Panc1 (cell line): ENCODE data around the gene MINDY4. TPM values are rescaled to one million over a fixed set of nuclear protein-coding genes. Genes with fewer than 3 reads are reported as not detected.

Experiments used
- ATAC-seq: fragments of 200-7000 bp; cut with Tn5 transposase; 2 replicates; pipeline ENCODE4 v1.9.1; 2020; ENCODE audit warnings: mild to moderate bottlenecking, moderate library complexity
- BruUV-seq: library from RNA; stranded (reverse); fragments of 400-500 nt; replicated peaks from 2 replicates; lab custom pipeline; 2021; lab: Mats Ljungman, UMichigan
- CTCF ChIA-PET: fragments of 300-600 bp; sonication (Branson Sonifier 250); formaldehyde crosslinking; loops from one replicate; lab custom pipeline; 2022; ENCODE audit warnings: antibody characterized with exemption; lab: Charles Lee
- POLR2A ChIA-PET: fragments of 300-600 bp; sonication (Branson Sonifier 250); formaldehyde crosslinking; loops from one replicate; lab custom pipeline; 2022; ENCODE audit warnings: antibody characterized with exemption; lab: Charles Lee
- DNase-seq: peaks from one replicate; pipeline ENCODE4 v3.0.0-alpha.2; 2010; ENCODE audit warnings: low read depth, low spot score
- H3K27ac ChIP-seq: 2 replicates; pipeline ENCODE4 v1.5.1; 2011; ENCODE audit warnings: mild to moderate bottlenecking, low read length, inconsistent platforms
- H3K27me3 ChIP-seq: fragments of 200-500 bp; sonication (Bioruptor generic); 2 replicates; pipeline ENCODE4 v1.6.0; 2014; ENCODE audit warnings: low read length, inconsistent platforms; ENCODE audit not compliant: control insufficient read depth, insufficient read depth
- H3K36me3 ChIP-seq: fragments of 200-500 bp; sonication (Bioruptor generic); 2 replicates; pipeline ENCODE4 v1.5.1; 2014; ENCODE audit warnings: inconsistent platforms, mild to moderate bottlenecking, low read length, moderate library complexity; ENCODE audit not compliant: control insufficient read depth, insufficient read depth
- H3K4me1 ChIP-seq: 2 replicates; pipeline ENCODE4 v1.5.1; 2011; ENCODE audit warnings: inconsistent platforms, mild to moderate bottlenecking, low read length, moderate library complexity; ENCODE audit not compliant: control insufficient read depth, insufficient read depth
- H3K4me3 ChIP-seq, 2 experiments: 2 replicates each; pipeline ENCODE4 v1.5.1; 2011 to 2012; ENCODE audit warnings: low read depth in 2 of 2, low read length in 2 of 2, mild to moderate bottlenecking in 2 of 2, inconsistent platforms in 1 of 2, moderate library complexity in 1 of 2
- H3K9me3 ChIP-seq: fragments of 200-500 bp; sonication (Bioruptor generic); 2 replicates; pipeline ENCODE4 v1.5.1; 2014; ENCODE audit warnings: low read depth, mild to moderate bottlenecking, inconsistent platforms, low read length, moderate library complexity; ENCODE audit not compliant: control insufficient read depth, insufficient read depth
- POLR2AphosphoS5 ChIP-seq: IDR thresholded peaks from 2 replicates; pipeline ENCODE4 v1.6.1; 2012; ENCODE audit warnings: mild to moderate bottlenecking, low read depth, low read length, moderate library complexity
- REST ChIP-seq, 2 experiments: IDR thresholded peaks; 2 replicates each; pipeline ENCODE4 v1.6.1; 2011 to 2012; ENCODE audit warnings: low read depth in 2 of 2, control low read depth in 1 of 2, low read length in 1 of 2, mild to moderate bottlenecking in 1 of 2, moderate library complexity in 1 of 2; ENCODE audit not compliant: insufficient read depth in 1 of 2
- SIN3A ChIP-seq: IDR thresholded peaks from 2 replicates; pipeline ENCODE4 v1.6.1; 2012; ENCODE audit warnings: low read depth, mild to moderate bottlenecking, low read length, moderate library complexity, borderline replicate concordance; ENCODE audit not compliant: insufficient read depth
- TCF7L2 ChIP-seq: IDR thresholded peaks from 2 replicates; pipeline ENCODE4 v1.6.1; 2011; ENCODE audit warnings: mild to moderate bottlenecking, low read depth, low read length, inconsistent platforms
- in situ Hi-C: cut with HindIII; loops from 2 replicates; pipeline ENCODE4 v1.10.0; 2016; ENCODE audit warnings: low sequenced_read_pairs, low pct_unique_long_range_greater_than_20kb
- intact Hi-C: fragments of 100-400 bp; cut with micrococcal nuclease; formaldehyde crosslinking; loops from one replicate; pipeline ENCODE4 v1.10.0; 2022; ENCODE audit not compliant: unreplicated experiment
- total RNA-seq: library from RNA; stranded (reverse); gene quantifications from one replicate; pipeline ENCODE4 v1.2.1, GENCODE V29; 2021; ENCODE audit not compliant: unreplicated experiment
- TF ChIP-seq, protein P1 (sequence below): fragments of 450-650 bp; IDR thresholded peaks from 2 replicates; pipeline ENCODE4 v1.5.1; 2017; ENCODE audit warnings: mild to moderate bottlenecking

MINDY4 gene
- total RNA-seq, 1 experiment from 2014 or later: 6.2 TPM

DNA sequence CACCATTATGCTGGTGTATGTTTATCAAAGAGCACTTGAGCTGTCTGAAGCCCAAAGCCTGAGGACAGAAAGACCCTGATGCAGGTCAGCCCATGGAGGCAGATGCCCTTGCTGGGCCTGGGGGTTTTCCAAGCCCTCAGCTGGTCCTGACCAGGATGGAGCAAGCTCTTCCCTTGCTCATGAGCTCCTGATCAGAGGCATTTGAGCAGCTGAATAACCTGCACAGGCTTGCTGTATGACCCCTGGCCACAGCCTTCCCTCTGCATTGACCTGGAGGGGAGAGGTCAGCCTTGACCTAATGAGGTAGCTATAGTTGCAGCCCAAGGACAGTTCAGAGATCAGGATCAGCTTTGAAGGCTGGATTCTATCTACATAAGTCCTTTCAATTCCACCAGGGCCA lies 153.4 kb downstream of the MINDY4 start:
- Histone ChIP-seq H3K27ac (no peak overlapping the region), H3K4me1 (no peaks in the 10 kb centered on the region), H3K27me3 (no peaks in the 10 kb centered on the region), H3K4me3 (no peak overlapping the region), H3K9me3 (no peaks in the 10 kb centered on the region), H3K36me3 (no peaks in the 10 kb centered on the region)
- ChIA-PET POLR2A (no interaction called here), CTCF (no interaction called here)
- BruUV-seq: no TSS peak
- DNase-seq: no peak
- intact Hi-C loops (no loop called here), in situ Hi-C loops (no loop called here)
- no peak for ATAC-seq
- TF ChIP-seq SIN3A: no peak

- no peak overlapping the region for H3K27ac ChIP-seq
- H3K36me3 ChIP-seq: no peaks in the 10 kb centered on the region
- ChIA-PET POLR2A (no interaction called here), CTCF (no interaction called here)
- no peak for ATAC-seq
- no TSS peak for BruUV-seq
- TF ChIP-seq SIN3A: no peak
- no peak for TF ChIP-seq TCF7L2
- TF ChIP-seq REST (IDR thresholded peaks at IDR 0.05; ENCODE audit: insufficient read depth in 1 of 2, low read depth in 2 of 2, low read length in 1 of 2): no peak
- no peak for TF ChIP-seq POLR2AphosphoS5
- TF ChIP-seq, protein P1, sequence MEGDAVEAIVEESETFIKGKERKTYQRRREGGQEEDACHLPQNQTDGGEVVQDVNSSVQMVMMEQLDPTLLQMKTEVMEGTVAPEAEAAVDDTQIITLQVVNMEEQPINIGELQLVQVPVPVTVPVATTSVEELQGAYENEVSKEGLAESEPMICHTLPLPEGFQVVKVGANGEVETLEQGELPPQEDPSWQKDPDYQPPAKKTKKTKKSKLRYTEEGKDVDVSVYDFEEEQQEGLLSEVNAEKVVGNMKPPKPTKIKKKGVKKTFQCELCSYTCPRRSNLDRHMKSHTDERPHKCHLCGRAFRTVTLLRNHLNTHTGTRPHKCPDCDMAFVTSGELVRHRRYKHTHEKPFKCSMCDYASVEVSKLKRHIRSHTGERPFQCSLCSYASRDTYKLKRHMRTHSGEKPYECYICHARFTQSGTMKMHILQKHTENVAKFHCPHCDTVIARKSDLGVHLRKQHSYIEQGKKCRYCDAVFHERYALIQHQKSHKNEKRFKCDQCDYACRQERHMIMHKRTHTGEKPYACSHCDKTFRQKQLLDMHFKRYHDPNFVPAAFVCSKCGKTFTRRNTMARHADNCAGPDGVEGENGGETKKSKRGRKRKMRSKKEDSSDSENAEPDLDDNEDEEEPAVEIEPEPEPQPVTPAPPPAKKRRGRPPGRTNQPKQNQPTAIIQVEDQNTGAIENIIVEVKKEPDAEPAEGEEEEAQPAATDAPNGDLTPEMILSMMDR: no peak
- in situ Hi-C loops (no loop called here), intact Hi-C loops (no loop called here)
- DNase-seq: no peak
- no peaks in the 10 kb centered on the region for H3K9me3 ChIP-seq
- H3K4me3 ChIP-seq: no peak overlapping the region
- H3K4me1 ChIP-seq: no peaks in the 10 kb centered on the region
- H3K27me3 ChIP-seq: no peaks in the 10 kb centered on the region
These were observed 153.9 kb downstream of the MINDY4 start for GRCh38 chr7:30925117-30925516.

GRCh38 chr7:30925913-30926312 lies 154.7 kb downstream of the MINDY4 start:
- Histone ChIP-seq H3K4me3 (no peak overlapping the region), H3K9me3 (no peaks in the 10 kb centered on the region), H3K27ac (no peak overlapping the region), H3K36me3 (no peaks in the 10 kb centered on the region), H3K27me3 (no peaks in the 10 kb centered on the region), H3K4me1 (no peaks in the 10 kb centered on the region)
- no TSS peak for BruUV-seq
- in situ Hi-C loops (no loop called here), intact Hi-C loops (no loop called here)
- ChIA-PET CTCF (no interaction called here), POLR2A (no interaction called here)
- no peak for TF ChIP-seq POLR2AphosphoS5
- TF ChIP-seq TCF7L2: no peak
- no peak for ATAC-seq
- no peak for DNase-seq
